HTERT RPE-1 (cell line): ENCODE data around the gene LAMTOR1.

Source experiments
- in situ Hi-C: fragments of 300-500 bp; cut with MboI; formaldehyde crosslinking; loops from 4 replicates; pipeline ENCODE4 v1.14.3; 2020; ENCODE audit warnings: low sequenced_read_pairs

LAMTOR1 gene

DNA sequence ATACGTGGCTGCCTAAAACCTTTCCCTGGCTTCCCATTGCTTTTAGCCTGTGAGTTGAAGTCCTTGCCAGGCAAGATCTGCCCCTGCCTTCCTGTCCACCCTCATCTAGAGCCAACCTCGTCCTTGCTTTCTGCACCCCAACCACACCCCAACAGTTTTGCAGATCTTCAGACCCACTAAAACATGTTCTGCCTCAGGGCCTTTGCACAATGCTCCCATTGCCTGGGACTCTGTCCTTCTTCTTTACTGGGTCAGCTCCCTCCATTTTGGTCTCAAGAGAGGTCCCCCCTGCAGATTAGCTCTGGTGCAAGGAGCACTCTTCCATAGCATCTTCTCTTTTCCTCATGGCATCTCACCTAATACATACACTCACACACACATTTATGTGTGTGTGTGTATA, 17.8 kb upstream of the LAMTOR1 start:
- in situ Hi-C loops = no loop called here

DNA sequence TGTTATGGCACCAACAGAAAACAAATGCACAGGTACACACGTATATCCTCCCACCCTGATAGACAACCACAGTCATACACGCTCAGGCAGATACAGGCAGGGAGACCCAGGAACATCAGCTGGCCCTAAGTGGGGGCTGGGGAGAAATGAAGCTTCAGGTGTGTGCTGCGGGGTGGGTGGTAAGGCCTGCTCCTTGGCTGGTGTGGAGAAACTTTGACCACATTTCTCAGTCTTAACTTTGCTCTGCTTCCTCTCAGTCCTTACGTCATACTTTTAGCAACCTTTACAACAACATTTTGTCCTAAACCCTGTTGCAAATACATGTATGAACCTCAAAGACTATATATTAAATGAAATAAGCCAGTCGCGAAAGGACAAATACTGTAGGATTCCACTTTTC, 16.1 kb upstream of the LAMTOR1 start:
- in situ Hi-C loops = no loop called here

DNA sequence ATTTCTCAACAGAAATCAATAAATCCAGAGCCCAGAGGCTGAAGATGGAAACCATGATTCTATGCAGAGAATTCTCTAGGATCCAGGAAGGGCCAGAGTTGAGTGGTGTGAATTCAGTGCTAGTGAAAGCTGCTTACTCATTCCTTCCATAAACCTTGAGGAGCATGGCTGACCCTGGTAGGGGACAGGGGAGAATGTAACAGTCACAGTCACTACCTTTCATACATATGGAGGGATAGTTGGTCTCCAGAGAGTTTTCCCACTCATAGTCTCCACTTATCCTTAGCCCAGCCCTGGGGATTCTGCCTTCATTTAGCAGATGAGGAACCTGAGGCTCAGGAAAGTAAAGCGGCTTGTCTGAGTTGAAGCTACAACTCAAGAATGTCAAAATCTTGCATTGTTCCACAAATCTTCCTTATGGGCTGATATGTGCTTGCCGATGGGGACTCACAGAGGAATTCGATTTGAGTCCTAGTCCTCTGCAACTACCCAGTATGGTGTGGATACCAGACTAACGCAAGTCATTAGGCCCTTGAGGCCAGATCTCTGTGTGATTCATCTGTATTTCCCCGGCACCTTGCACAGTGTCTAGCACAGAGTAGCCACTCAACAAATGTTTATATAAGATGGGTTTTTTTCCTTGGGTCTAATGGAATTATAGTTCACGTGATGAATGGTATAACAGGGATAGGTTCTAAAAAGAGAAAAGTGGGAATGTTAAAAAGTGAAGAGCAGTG, 13.1 kb upstream of the LAMTOR1 start:
- in situ Hi-C loops = no loop called here

DNA sequence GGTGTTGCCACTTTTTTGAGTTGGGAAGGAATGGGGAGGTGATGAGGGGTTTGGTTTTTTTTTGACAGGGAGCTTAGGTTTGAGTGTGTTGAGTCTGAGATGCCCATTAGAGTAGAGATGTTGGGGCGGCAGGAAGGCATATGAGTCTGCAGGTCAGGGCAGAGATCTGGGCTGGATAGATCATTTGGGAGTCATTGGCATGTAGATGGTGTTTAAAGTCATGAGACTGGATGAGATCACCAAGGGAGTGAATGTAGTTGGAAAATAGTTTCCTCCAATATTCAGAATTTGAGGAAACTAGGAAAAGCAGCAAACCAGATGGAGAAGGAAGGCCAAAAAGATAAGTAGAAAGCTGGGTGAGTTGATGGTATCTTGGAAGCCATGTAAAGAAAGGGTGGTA, 11.5 kb upstream of the LAMTOR1 start:
- in situ Hi-C loops = no loop called here

DNA sequence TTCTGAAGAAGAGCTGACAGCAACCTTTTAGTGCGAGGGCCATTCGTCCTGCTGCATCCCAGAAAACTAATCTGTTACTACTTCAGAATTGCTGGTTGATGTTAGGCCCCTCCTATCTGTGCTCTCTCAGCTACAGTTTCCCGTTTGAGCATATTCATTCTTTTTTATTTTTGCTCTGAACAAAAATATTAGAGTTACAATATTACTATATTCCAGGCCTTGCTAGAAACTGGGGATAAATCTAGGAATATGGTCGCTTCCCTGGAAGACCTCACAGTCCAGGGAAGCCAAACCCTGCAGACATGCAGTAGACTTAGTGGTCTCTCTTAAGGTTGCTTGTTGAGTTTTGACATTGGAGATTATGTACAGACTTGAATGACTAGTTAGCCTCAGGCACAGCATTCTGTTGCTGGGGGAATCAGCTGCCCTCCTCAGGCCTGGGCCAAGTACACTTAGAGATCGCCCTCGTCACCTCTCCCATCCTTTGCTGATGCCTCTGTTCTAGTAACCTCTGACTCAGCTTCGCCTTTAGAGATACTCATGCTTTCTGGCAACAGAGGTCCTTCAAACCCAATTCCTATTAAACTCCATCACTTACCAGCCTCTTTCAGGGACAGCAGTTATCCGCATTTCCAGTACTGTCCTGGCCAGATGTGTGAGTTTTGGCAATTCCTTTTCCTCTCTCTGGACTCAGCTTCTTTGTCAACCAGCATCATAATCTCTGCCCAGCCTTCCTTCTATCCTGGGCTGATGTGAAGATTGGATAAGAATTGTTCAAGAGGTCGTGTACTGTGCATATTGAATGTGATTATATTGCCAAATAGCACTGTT, 10.1 kb upstream of the LAMTOR1 start:
- in situ Hi-C loops = no loop called here

DNA sequence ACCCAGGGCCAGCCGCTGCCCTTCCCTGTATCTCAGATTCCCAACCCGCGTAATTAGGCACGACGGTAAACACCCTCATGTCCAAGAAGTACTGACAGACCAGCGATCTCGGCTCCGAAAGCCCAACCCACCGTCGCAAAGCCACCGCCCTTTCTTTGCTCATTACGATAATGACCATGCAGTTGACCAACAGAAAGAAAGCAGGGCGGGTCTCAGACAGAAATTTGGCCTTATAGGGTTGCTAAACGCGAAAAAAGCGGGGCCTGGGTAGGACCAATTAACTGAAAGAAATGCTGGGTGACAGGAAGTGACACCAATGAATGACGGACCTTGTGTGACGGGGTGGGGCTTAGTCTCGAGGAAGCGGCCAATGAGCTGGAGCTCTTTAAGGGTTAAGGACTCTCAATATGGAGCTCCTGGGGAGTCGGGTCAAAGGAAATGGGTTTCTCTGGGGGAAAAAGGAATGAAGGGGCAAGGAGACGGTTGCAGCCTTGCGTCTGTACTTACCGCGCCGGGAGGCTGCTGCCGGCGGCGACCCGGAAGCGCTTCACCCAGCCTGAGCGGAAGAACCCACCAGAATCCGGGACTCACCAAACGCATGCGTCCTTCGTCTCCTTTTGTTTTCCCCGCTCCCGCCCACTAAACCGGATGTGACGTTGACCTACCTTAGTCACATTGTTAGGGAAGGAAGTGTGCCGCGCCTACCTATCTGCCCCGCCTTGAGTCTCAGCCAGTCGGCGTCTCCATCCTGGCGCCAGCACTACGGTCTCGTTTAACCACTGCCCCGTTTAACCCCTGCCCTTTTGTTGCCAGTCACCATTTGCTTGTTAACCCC, 9.3 kb upstream of the LAMTOR1 start, which contains the start of gene ANAPC15:
TSS of gene ANAPC15 (minus strand) at position 553 of the 835 bp plus-strand sequence. CDS start 1,419 bp downstream, outside the sequence.
- in situ Hi-C loops = no loop called here

DNA sequence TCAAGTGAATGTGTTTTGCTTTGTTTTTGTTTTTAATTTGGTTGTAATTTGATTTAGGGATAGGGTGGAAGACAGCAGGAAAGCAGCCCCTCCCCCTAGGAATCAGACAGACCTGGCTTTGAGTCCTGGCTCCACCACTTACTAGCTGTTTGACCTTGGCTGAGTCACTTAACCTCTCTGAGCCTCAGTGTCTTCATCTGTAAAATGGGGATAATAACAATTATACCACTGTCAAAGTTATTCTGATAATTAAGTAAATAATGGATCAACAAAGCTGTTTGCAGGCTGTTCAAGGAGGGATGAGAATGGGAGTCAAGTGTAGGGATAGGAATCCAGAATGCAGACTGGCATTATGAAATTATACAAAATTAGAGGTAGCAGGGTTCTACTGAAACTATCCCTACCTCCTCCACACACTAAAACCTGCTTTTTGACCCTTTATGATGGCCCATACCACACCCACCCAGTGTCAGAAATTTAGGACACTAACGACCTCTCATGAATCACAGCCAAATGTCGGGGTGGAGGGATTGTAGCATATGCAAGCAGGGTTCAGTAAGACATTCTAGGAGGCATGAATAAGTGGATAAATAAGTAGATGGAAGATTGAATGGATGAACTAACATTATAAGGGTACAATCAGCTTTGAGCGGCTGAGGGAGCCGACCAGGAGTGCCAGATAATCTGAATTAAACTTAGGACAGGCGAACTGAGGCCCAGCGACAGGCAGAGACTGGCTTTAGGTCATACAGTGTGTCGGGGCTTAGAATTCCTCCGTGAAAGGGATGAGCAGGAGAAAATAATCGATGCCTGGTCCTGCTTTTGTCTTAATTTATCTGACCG, 8.4 kb upstream of the LAMTOR1 start:
- in situ Hi-C loops = no loop called here

DNA sequence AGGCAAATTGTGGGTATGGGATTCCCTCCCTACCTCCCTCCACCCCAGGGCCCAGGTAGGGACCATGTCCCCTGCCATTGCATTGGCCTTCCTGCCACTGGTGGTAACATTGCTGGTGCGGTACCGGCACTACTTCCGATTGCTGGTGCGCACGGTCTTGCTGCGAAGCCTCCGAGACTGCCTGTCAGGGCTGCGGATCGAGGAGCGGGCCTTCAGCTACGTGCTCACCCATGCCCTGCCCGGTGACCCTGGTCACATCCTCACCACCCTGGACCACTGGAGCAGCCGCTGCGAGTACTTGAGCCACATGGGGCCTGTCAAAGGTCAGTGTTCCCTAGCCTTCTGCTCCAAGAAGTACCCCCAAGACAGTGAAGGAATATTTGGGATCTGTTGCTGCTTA, 2.8 kb upstream of the LAMTOR1 start, which contains the start of gene TOMT:
TSS of gene TOMT (plus strand) at position 37 of the 400 bp plus-strand sequence. CDS start at position 65, 28 bp downstream.
- in situ Hi-C loops = no loop called here

DNA sequence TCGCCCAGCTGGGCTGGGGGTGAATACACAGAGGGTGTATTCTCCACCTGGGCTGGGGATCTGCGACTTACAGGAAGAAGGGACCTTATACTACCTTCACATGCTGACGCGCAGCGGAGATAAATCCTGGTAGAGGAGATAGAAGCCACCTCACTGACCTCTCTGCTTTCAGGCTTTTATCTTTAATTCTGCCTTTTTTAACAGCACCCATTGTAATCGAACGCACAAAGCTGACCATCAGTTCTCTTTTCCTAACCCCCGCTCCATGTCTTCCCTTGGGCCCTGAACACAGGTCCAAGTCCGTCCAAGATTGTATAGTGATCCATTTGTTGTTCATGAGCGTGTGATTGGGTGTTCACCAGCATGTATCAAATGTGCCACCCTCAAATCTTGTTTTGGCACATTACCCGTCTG, 664 bp upstream of the LAMTOR1 start:
- in situ Hi-C loops = no loop called here

DNA sequence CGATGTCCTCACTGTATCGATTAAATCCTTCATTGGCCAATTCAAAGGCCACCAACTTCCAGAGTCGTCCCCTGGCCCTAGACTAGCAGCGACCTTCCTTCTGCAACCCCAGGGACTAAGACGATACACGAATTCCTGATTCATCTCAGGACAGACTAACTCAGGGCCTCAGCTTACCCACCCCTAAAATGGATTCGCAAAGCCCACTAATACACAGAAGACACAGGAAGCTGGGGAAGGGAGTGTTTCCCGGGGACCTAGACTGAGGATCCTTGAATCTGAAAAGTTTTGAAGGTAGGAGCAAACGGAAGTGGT, 509 bp downstream of the LAMTOR1 start:
- in situ Hi-C loops = no loop called here

DNA sequence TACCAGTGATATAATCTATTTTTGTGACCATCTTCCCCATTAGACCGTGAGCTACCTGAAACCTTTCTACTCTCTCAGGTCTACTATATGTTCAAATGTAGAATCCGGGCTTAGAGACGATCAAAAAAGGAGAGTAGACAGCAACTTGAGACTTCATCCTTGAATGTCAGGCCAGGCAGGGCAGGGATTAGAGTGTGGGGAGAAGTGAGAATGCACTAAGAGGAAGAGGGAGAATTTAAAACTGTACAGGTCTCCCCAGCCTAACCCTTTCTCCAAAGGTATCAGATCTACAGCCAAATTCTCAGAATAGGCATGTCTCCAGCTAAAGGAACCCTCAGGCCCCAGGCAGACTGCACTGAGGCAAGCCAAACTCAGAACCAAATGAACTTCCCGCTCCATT, 935 bp downstream of the LAMTOR1 start:
- in situ Hi-C loops = no loop called here

DNA sequence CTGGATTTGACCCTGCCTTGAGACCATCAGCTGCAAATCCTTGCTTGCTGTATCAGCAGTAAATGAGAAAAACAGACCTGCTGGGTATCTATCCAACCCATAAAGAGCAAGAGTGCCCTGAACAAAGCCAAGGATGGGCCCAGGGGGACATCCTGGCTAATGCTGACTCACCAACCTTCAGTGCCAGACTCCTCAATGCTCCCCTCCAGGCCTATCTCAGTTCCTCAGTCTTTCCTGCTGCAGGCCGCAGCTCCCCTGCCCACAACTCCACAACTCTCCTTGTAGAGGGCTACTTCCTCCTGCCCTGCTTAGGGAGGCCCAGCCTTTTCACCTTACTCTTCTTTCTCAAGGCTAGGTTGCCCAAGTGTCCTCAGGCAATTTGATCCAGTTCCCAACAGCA, 2.6 kb downstream of the LAMTOR1 start:
- in situ Hi-C loops = no loop called here

DNA sequence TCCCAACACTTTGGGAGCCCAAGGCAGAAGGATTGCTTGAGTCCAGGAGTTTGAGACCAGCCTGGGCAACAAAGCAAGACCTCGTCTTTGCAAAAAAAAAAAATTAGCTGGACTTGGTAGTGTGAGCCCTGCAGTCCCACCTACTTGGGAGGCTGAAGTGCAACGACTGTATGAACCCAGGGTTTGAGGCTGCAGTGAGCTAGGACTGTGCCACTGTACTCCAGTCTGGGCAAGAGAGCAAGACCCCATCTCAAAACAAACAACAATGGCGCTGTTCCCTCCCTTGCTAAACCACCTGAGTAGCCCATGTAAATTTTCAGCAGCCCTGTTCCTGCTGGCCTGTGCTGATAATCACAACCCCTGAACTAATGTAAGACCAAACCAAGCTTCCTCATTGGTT, 3.1 kb downstream of the LAMTOR1 start:
- in situ Hi-C loops = no loop called here

DNA sequence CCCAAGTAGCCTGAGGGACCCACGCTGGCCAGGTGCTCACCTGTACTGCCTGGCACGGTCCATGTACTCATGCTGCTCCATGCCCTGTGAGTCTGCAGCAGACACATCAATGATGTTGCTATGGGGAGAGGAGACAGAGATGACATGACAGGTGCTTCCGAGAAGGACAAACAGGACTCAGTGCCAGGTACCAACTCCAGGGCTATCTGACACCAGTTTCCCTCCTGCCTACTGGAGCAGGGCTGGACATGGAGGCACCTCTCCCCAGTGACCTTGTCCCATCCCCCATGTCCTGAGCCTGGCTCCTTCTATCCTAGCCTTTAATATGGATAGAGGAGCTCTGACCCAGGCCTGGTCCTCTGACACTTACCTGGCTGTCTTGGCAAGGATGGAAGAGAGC, 4.4 kb downstream of the LAMTOR1 start:
- in situ Hi-C loops = no loop called here

DNA sequence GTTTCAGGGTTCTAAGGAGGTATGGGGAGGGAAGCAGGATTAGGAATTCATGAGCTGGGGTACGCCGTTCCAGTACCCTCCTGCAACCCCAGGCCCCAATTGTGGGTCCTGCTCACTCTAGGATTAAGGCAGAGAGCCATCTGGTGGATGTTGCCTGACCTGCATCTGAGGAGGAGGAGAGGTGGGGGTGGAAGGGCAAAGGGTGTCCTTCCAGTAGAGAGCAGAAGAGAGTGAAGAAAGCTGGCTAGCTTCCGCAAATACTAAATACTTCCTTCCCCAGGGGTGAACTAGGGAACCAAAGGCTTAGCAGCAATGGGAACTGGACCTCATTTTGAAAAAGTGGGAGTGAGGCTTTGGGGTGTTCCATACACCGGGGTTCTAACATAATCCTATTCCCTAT, 11.8 kb downstream of the LAMTOR1 start:
- in situ Hi-C loops = no loop called here

DNA sequence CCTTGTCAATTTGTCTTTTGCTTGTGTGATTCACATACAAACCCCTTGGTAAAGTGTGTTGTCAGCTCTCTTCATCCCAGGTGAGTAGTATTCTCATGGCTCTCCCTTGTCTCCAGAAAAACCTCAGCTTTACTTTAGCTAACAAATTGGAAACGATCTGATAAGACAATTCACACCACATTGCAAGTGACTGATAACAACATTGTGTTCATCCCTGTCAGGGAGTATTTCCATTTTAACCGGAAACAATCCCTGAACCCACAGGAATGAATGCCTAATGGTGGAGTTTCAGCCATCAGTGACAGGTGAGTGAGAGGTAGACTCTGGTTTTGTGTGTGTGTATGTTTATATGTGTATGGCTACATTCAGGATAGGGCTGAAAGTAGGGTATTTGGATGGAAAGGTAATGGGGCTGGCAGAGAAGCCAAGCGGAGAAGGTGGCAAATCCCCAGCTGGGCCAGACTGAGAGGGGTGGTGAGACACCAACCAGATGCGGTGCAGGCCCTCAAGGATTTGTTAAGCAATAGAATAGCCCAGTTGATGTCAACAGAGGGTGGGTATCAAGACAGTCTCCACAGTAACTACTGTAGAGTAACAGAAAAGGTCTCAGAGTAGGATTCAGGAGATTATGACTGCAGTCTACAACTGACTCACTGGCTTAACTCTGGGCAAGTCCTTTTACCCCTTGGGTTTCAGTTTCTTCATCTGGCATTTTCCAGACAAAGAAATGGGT, 14.9 kb downstream of the LAMTOR1 start:
- in situ Hi-C loops = no loop called here

DNA sequence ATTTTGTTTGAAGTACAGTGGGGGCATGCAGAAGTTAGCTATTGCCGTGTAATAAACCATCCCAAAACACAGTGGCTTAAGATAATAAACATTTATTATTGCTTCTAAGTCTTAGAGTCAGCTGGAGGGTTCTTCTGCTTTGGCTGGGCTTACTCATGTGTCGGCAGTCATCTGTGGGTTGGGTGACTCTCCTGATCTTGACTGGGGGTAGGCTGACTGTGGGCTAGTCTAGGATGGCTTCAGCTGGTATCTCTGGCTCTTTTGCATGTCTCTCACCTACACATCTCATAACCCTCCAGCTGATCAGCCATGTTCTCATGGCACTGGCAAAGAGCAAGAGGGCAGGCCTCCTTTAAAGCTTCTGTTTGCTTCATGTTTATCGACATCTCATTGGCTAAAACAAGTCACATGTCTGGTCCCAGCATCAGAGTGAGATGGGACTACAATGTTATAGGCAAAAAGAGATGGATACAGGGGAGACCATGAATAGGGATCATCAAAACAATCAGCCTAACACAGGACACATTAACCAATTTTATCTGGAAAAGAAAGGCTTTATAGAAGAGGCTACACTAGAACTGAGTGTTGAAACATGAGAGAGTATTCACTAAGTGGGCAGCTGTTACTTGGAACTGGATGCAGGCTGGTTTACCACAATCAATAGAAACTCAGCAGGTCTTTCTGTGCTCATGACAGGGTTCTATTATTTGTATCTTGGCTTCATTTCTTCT, 17.3 kb downstream of the LAMTOR1 start:
- in situ Hi-C loops = no loop called here

DNA sequence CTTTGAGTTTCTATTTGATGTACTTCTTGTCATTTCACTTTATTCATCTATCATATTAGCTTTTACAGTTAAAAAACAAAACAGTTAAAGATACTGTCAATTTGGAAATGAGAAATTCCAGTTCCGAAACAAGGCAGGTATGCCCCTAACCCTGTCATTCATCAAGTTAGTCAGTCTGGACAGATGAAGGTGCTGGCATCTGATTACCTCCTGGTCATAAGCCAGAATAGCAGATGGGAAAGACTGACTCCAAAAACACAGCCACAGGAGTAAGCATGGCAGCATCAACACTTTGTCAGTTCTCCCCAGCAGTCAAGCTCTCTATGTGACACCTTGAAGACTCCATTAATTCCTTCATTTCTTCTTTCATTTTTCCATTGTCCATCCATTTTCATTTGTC, 18.1 kb downstream of the LAMTOR1 start:
- in situ Hi-C loops = no loop called here

DNA sequence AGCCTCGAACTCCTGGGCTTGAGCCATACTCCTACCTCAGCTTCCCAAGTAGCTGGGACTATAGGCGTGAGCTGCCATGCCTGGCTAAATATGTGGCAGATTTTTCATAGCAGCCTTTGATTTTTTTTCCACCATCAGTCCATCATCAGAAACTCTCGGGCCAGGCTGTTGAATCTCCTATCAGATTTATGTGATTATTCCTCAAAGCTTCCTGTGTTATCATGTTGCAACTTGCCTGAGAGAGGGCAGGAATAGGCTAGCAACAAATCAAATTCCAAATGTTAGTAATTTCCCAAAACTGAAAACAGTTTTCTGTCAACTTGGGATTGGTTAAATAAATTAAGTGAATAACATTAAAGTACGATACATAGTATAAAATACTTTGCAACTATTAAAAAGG, 19.0 kb downstream of the LAMTOR1 start:
- in situ Hi-C loops = no loop called here
